Chondrocyte (in vitro differentiated cells): ENCODE measurements around the gene S100A4. TPM values are rescaled to one million over a fixed set of nuclear protein-coding genes. Genes with fewer than 3 reads are reported as not detected.

Source experiments
- DNase-seq: peaks from one replicate; pipeline ENCODE4 v3.0.0; 2021; ENCODE audit warnings: mixed read lengths, low spot score
- H3K27ac Mint-ChIP-seq: one replicate; pipeline ENCODE4 v1.8.0; 2021; ENCODE audit warnings: mild to moderate bottlenecking, moderate library complexity, mixed read lengths; ENCODE audit not compliant: unreplicated experiment
- H3K27me3 Mint-ChIP-seq: 2 replicates; pipeline ENCODE4 v1.8.0; 2021; ENCODE audit warnings: low read depth, mixed read lengths
- H3K36me3 Mint-ChIP-seq: 2 replicates; pipeline ENCODE4 v1.8.0; 2021; ENCODE audit warnings: low read depth, mixed read lengths
- H3K4me1 Mint-ChIP-seq: 2 replicates; pipeline ENCODE4 v1.8.0; 2021; ENCODE audit warnings: low read depth, mild to moderate bottlenecking, mixed read lengths
- H3K4me3 Mint-ChIP-seq: one replicate; pipeline ENCODE4 v1.8.0; 2021; ENCODE audit warnings: mild to moderate bottlenecking, moderate library complexity, mixed read lengths; ENCODE audit not compliant: unreplicated experiment
- H3K9me3 Mint-ChIP-seq: 2 replicates; pipeline ENCODE4 v1.8.0; 2021; ENCODE audit warnings: low read depth, mixed read lengths
- total RNA-seq: library from RNA; stranded (reverse); gene quantifications from 3 replicates; pipeline ENCODE4 v1.2.1, GENCODE V29; 2021
- TF ChIP-seq, protein P1 (sequence below): fragments of 200-600 bp; sonication (generic); IDR thresholded peaks from 2 replicates; pipeline ENCODE4 v1.5.0; 2021; ENCODE audit warnings: antibody characterized with exemption, mild to moderate bottlenecking, moderate library complexity

The S100A4 gene
- total RNA-seq, 1 donor from 2014 or later, result 388 TPM

DNA sequence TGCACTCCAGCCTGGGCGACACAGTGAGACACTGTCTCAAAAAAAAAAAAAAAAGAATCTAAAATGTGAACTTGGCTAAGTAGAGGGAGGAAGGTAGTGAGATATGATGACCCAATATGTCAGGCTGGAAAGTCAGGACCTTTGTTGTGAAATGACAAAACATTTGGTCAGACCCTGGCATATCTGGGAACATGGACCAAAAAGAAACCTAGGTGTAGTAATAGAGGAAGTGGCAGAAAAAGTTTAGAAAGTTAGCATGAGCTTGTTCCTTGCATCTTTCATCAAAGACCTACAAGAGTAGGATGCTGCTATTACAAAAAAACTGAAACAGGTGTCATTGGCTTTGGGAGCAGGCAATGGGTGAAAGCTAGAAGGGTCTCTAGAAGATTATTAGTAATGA lies 10.7 kb upstream of the S100A4 start:
- no peaks in the 10 kb centered on the region for H3K27me3 Mint-ChIP-seq
- DNase-seq, result no peak
- H3K9me3 Mint-ChIP-seq, result no peaks in the 10 kb centered on the region
- TF ChIP-seq, protein P1, sequence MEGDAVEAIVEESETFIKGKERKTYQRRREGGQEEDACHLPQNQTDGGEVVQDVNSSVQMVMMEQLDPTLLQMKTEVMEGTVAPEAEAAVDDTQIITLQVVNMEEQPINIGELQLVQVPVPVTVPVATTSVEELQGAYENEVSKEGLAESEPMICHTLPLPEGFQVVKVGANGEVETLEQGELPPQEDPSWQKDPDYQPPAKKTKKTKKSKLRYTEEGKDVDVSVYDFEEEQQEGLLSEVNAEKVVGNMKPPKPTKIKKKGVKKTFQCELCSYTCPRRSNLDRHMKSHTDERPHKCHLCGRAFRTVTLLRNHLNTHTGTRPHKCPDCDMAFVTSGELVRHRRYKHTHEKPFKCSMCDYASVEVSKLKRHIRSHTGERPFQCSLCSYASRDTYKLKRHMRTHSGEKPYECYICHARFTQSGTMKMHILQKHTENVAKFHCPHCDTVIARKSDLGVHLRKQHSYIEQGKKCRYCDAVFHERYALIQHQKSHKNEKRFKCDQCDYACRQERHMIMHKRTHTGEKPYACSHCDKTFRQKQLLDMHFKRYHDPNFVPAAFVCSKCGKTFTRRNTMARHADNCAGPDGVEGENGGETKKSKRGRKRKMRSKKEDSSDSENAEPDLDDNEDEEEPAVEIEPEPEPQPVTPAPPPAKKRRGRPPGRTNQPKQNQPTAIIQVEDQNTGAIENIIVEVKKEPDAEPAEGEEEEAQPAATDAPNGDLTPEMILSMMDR, result no peak
- no peak overlapping the region for H3K4me3 Mint-ChIP-seq
- no peak overlapping the region for H3K27ac Mint-ChIP-seq
- H3K4me1 Mint-ChIP-seq, result peaks cover 19% of the 10 kb centered on the region
- H3K36me3 Mint-ChIP-seq, result no peaks in the 10 kb centered on the region

DNA sequence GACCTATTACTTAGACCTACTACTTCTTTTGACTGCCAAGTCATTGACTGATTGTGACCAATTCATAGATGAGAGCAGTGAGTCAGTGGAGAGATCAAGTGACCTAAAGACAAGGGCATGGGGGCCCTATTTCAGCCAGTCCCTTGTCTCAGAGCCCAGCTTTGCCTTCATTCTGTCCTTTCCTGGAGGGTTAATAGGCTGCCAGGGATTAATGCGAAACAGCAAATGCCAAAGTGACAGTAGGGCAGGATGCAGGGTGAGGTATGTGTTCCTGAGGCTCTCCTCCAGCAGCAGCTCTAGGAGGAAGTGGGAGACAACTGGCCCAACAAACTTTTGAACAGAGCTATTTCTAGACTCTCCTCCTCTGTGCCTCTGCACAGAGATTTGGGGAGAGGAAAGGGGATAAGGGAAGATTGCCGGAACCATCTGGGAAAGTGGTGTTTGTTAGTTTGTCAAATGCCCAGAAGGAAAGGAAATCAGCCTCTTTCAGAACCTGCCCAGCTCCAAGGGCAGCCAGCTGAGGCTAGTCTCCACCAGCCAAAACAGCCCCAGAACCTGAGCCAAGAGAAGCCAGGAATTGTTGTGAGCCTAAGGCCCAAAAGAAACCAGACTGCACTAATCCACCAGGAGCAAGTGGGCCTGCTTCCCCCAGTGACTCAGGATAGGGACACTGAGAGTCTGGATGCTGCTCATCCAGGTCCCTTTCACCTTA lies 8.4 kb upstream of the S100A4 start:
- no peaks in the 10 kb centered on the region for H3K27me3 Mint-ChIP-seq
- DNase-seq, result no peak
- no peaks in the 10 kb centered on the region for H3K9me3 Mint-ChIP-seq
- no peak overlapping the region for H3K4me3 Mint-ChIP-seq
- no peaks in the 10 kb centered on the region for H3K36me3 Mint-ChIP-seq
- TF ChIP-seq, protein P1, result no peak
- peak overlapping the region; percentile 92 for H3K27ac Mint-ChIP-seq
- H3K4me1 Mint-ChIP-seq, result peaks cover 38% of the 10 kb centered on the region

- Mint-ChIP-seq H3K36me3 (no peaks in the 10 kb centered on the region), H3K4me3 (no peak overlapping the region)
Measured at GRCh38 chr1:153553096-153553495, 7.5 kb upstream of the S100A4 start.

GRCh38 chr1:153552335-153552734 lies 6.7 kb upstream of the S100A4 start:
- no peak overlapping the region for H3K4me3 Mint-ChIP-seq
- no peaks in the 10 kb centered on the region for H3K36me3 Mint-ChIP-seq
- DNase-seq, result no peak
- peaks cover 55% of the 10 kb centered on the region for H3K4me1 Mint-ChIP-seq
- peak overlapping the region; percentile 55 for H3K27ac Mint-ChIP-seq
- TF ChIP-seq, protein P1, result no peak
- no peaks in the 10 kb centered on the region for H3K9me3 Mint-ChIP-seq
- no peaks in the 10 kb centered on the region for H3K27me3 Mint-ChIP-seq

More at GRCh38 chr1:153553096-153553495, 7.5 kb upstream of the S100A4 start:
- DNase-seq, result no peak
- Mint-ChIP-seq H3K27ac (no peak overlapping the region), H3K4me1 (peaks cover 47% of the 10 kb centered on the region), H3K9me3 (no peaks in the 10 kb centered on the region), H3K27me3 (no peaks in the 10 kb centered on the region)
- TF ChIP-seq, protein P1, result no peak

- DNase-seq, result peak; percentile 59
- Mint-ChIP-seq H3K9me3 (no peaks in the 10 kb centered on the region), H3K27me3 (no peaks in the 10 kb centered on the region), H3K27ac (peak overlapping the region; percentile 19), H3K36me3 (no peaks in the 10 kb centered on the region), H3K4me1 (peaks cover 69% of the 10 kb centered on the region), H3K4me3 (no peak overlapping the region)
- TF ChIP-seq, protein P1, result no peak
Measured at GRCh38 chr1:153550827-153551500, 5.4 kb upstream of the S100A4 start.
